Measurements from ENCODE around the gene IL3.
"Not testable (repeated sequence)": the region's sequence is repeated elsewhere in the genome, so short reads cannot be mapped to it uniquely, and the experiment has no call there.

IL3 gene

DNA sequence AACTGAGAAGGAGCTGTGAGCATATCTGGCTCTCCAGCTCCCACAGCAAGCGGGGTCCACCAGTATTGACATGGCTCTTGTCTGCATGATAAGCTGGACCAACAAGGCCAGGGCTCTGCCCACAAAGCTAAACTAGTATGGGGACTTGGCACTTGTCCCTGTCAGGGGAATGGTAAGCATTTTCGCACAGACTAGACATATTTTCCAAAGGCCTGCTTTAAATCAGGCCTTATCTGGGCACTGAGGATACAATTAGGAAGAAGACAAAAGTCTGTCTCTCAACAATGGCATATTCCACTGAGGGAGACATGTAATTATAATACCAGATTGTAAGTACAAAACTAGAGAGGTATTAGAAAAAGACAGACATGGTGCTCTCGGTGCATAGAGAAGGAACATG is 45.2 kb downstream of the IL3 start:
- no peak overlapping the region for H3K27ac ChIP-seq
- no peak for DNase-seq (ENCODE audit: low read depth, low spot score)

DNA sequence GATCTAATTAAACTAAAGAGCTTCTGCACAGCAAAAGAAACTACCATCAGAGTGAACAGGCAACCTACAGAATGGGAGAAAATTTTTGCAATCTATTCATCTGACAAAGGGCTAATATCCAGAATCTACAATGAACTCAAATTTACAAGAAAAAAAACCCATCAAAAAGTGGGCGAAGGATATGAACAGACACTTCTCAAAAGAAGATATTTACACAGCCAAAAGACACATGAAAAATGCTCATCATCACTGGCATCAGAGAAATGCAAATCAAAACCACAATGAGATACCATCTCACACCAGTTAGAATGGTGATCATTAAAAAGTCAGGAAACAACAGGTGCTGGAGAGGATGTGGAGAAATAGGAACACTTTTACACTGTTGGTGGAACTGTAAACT is 48.0 kb downstream of the IL3 start:
- H3K27ac ChIP-seq; DNase-seq (ENCODE audit: low read depth, low spot score): not testable (repeated sequence)

- DNase-seq (ENCODE audit: low read depth, low spot score): not testable (repeated sequence)
Measured at GRCh38 chr5:132108957-132109356, 48.5 kb downstream of the IL3 start.

GRCh38 chr5:132109494-132110053 is 49.1 kb downstream of the IL3 start:
- DNase-seq (ENCODE audit: low read depth, low spot score): no peak

More at GRCh38 chr5:132108957-132109356, 48.5 kb downstream of the IL3 start:
- not testable (repeated sequence) for H3K27ac ChIP-seq

GRCh38 chr5:132110195-132110594 is 49.7 kb downstream of the IL3 start:
- no peak overlapping the region for H3K27ac ChIP-seq

More at GRCh38 chr5:132109494-132110053, 49.1 kb downstream of the IL3 start:
- no peak overlapping the region for H3K27ac ChIP-seq

GRCh38 chr5:132110930-132111329 is 50.5 kb downstream of the IL3 start:
- no peak overlapping the region for H3K27ac ChIP-seq
- no peak for DNase-seq (ENCODE audit: low read depth, low spot score)

More at GRCh38 chr5:132110195-132110594, 49.7 kb downstream of the IL3 start:
- no peak for DNase-seq (ENCODE audit: low read depth, low spot score)

DNA sequence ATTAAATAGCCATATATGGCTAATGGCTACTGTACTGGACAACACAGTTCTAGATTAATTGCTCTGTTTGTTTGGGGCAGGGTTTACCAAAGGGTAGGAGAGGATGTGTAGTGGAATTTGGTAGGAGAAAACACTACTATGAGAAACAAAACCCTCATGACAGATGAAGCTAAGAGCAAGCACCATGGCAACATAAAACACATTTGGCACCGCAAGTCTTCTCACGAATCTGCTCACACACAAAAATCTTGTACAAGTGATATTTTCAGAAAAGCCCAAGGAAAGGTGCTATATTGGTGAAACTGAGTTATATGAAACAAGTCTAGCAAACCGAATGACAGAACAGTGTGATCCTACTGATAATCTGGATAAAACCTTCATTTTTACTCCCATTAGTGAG is 51.7 kb downstream of the IL3 start:
- DNase-seq (ENCODE audit: low read depth, low spot score): no peak
- no peak overlapping the region for H3K27ac ChIP-seq

Data from epithelial cell of prostate (primary cell).